Urothelium cell line (cell line): ENCODE measurements around the gene CLGN.
"Not testable (repeated sequence)": the region's sequence is repeated elsewhere in the genome, so short reads cannot be mapped to it uniquely, and the experiment has no call there.

Experiments used
- DNase-seq: peaks from one replicate; pipeline ENCODE4 v3.0.0; 2011; ENCODE audit warnings: low spot score, mixed read lengths
- FAIRE-seq: peaks from 2 replicates; lab custom pipeline; 2011; peaks lifted over from hg19 to GRCh38; lab: Jason Lieb, UNC

CLGN gene

GRCh38 chr4:140427106-140427918, at the start of gene CLGN:
TSS of gene CLGN (minus strand) at chr4:140427648. CDS start at chr4:140413078, 14,570 bp downstream.
- DNase-seq (peak; percentile 89), FAIRE-seq (peak; percentile 42)

GRCh38 chr4:140472156-140472555, 44.7 kb upstream of the CLGN start:
- DNase-seq, result no peak
- FAIRE-seq, result no peak

- DNase-seq, result no peak
- no peak for FAIRE-seq
Observed at GRCh38 chr4:140469791-140470733, 42.6 kb upstream of the CLGN start.

GRCh38 chr4:140466146-140466545, 38.7 kb upstream of the CLGN start:
- FAIRE-seq (no peak), DNase-seq (no peak)

GRCh38 chr4:140463614-140464013, 36.2 kb upstream of the CLGN start:
- no peak for FAIRE-seq

GRCh38 chr4:140463182-140463581, 35.7 kb upstream of the CLGN start:
- DNase-seq, result no peak
- FAIRE-seq, result no peak

More at GRCh38 chr4:140463614-140464013, 36.2 kb upstream of the CLGN start:
- DNase-seq, result no peak

- no peak for DNase-seq
- no peak for FAIRE-seq
Observed at GRCh38 chr4:140450352-140450751, 22.9 kb upstream of the CLGN start.

- no peak for DNase-seq
- no peak for FAIRE-seq
Observed at GRCh38 chr4:140448830-140449229, 21.4 kb upstream of the CLGN start.

GRCh38 chr4:140448162-140448561, 20.7 kb upstream of the CLGN start:
- DNase-seq, result no peak
- no peak for FAIRE-seq

- DNase-seq, FAIRE-seq: not testable (repeated sequence)
Observed at GRCh38 chr4:140444347-140444746, 16.9 kb upstream of the CLGN start.

GRCh38 chr4:140439644-140440142, 12.2 kb upstream of the CLGN start:
- DNase-seq, result no peak
- FAIRE-seq, result no peak

- no peak for FAIRE-seq
- peak; percentile 4 for DNase-seq
Observed at GRCh38 chr4:140427919-140428471, 547 bp upstream of the CLGN start.

- DNase-seq (peak; percentile 46), FAIRE-seq (no peak)
Observed at GRCh38 chr4:140426610-140427105, 790 bp downstream of the CLGN start.

GRCh38 chr4:140423106-140423505, 4.3 kb downstream of the CLGN start:
- FAIRE-seq (no peak), DNase-seq (no peak)

- not testable (repeated sequence) for FAIRE-seq, DNase-seq
Observed at GRCh38 chr4:140413130-140413969, 14.1 kb downstream of the CLGN start.

GRCh38 chr4:140408974-140409373, 18.5 kb downstream of the CLGN start:
- FAIRE-seq, result no peak
- DNase-seq, result no peak

GRCh38 chr4:140406292-140406691, 21.2 kb downstream of the CLGN start:
- DNase-seq (no peak), FAIRE-seq (no peak)

- no peak for DNase-seq
- no peak for FAIRE-seq
Observed at GRCh38 chr4:140400111-140400510, 27.3 kb downstream of the CLGN start.

- FAIRE-seq (no peak), DNase-seq (no peak)
Observed at GRCh38 chr4:140395668-140396067, 31.8 kb downstream of the CLGN start.

- DNase-seq (no peak), FAIRE-seq (no peak)
Observed at GRCh38 chr4:140388015-140388414, 39.4 kb downstream of the CLGN start.
